Mesendoderm (in vitro differentiated cells): ENCODE results near the gene DAG1.

Experiments
- DNase-seq: peaks from one replicate; pipeline ENCODE4 v3.0.0; 2013
- H2AK5ac ChIP-seq: 2 replicates; pipeline ENCODE4 v1.6.1; 2013; ENCODE audit warnings: low read length, inconsistent platforms
- H2BK120ac ChIP-seq: 2 replicates; pipeline ENCODE4 v1.6.1; 2013; ENCODE audit warnings: low read depth, mild to moderate bottlenecking, low read length, moderate library complexity, mixed read lengths
- H2BK15ac ChIP-seq: replicated peaks from 2 replicates; pipeline ENCODE4 v1.6.1; 2013; ENCODE audit warnings: low read depth, mild to moderate bottlenecking, moderate library complexity
- H2BK5ac ChIP-seq: 2 replicates; pipeline ENCODE4 v1.6.1; 2013; ENCODE audit warnings: low read length, inconsistent platforms
- H3K18ac ChIP-seq: 2 replicates; pipeline ENCODE4 v1.6.1; 2013; ENCODE audit warnings: mild to moderate bottlenecking, low read length, mixed read lengths
- H3K23ac ChIP-seq: one replicate; pipeline ENCODE4 v1.6.1; 2013; ENCODE audit warnings: low read length
- H3K27ac ChIP-seq: 2 replicates; pipeline ENCODE4 v1.5.1; 2013; ENCODE audit warnings: low read depth, mild to moderate bottlenecking, inconsistent platforms, low read length, moderate library complexity
- H3K27me3 ChIP-seq: 2 replicates; pipeline ENCODE4 v1.6.1; 2013; ENCODE audit warnings: low read length, control low read depth, mild to moderate bottlenecking, inconsistent platforms; ENCODE audit not compliant: insufficient read depth, poor library complexity
- H3K36me3 ChIP-seq: 2 replicates; pipeline ENCODE4 v1.6.1; 2013; ENCODE audit warnings: low read length, inconsistent platforms; ENCODE audit not compliant: control insufficient read depth, insufficient read depth
- H3K4ac ChIP-seq: one replicate; pipeline ENCODE4 v1.6.1; 2013; ENCODE audit warnings: low read depth, mild to moderate bottlenecking, low read length, moderate library complexity
- H3K4me1 ChIP-seq: 2 replicates; pipeline ENCODE4 v1.6.1; 2013; ENCODE audit warnings: low read depth, low read length, inconsistent platforms; ENCODE audit not compliant: control insufficient read depth
- H3K4me2 ChIP-seq: 2 replicates; pipeline ENCODE4 v1.6.1; 2013; ENCODE audit warnings: low read length
- H3K4me3 ChIP-seq: 2 replicates; pipeline ENCODE4 v1.5.1; 2013; ENCODE audit warnings: mild to moderate bottlenecking, low read length
- H3K56ac ChIP-seq: one replicate; pipeline ENCODE4 v1.6.1; 2013; ENCODE audit warnings: low read length
- H3K79me1 ChIP-seq: 2 replicates; pipeline ENCODE4 v1.6.1; 2013; ENCODE audit warnings: low read length, inconsistent platforms
- H3K79me2 ChIP-seq: 2 replicates; pipeline ENCODE4 v1.6.1; 2013; ENCODE audit warnings: mild to moderate bottlenecking, low read length; ENCODE audit not compliant: control insufficient read depth, insufficient read depth
- H3K9ac ChIP-seq: 2 replicates; pipeline ENCODE4 v1.6.1; 2013; ENCODE audit warnings: low read length, inconsistent platforms
- H4K5ac ChIP-seq: one replicate; pipeline ENCODE4 v1.6.1; 2013; ENCODE audit warnings: low read length
- H4K8ac ChIP-seq: one replicate; pipeline ENCODE4 v1.6.1; 2013; ENCODE audit warnings: low read depth, mild to moderate bottlenecking, control low read depth, low read length, moderate library complexity
- WGBS: extraction: QIAGEN DNeasy Blood & Tissue Kit; methylation state at CpG from one replicate; pipeline ENCODE4 v1.1.7; 2013; ENCODE audit warnings: low lambda C conversion rate, missing lambda C conversion rate; ENCODE audit not compliant: insufficient coverage; ENCODE audit errors: extremely low coverage; 5-methylcytosine and 5-hydroxymethylcytosine counted together

Gene DAG1

GRCh38 chr3:49476563-49476962, 6.5 kb downstream of the DAG1 start:
- Histone ChIP-seq H3K79me2 (peaks cover 34% of the 10 kb centered on the region), H3K27me3 (no peaks in the 10 kb centered on the region)

DNA sequence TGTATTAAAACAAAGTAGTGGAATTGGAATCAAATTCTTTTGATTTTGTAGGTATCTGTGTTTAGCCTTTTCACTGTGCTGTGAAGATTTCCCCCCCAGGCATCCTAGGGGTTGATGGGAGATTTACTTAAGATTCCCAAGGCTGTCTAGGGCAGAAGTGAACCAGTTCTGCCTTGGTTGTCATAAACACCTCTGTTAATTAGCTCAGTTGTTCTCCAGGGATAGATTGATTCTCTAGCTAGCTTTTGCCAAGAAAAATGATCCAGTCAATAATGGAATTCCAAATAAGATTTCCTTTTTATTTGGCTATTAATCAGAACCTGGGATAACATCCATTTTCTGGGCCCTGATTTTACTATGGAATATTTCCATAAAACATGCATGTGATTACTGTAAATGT, 12.7 kb downstream of the DAG1 start:
- Histone ChIP-seq H3K27ac (no peak overlapping the region), H3K23ac (no peak overlapping the region), H3K27me3 (no peaks in the 10 kb centered on the region), H3K79me1 (peaks cover 4% of the 10 kb centered on the region), H4K8ac (no peak overlapping the region), H2AK5ac (no peak overlapping the region), H3K9ac (no peak overlapping the region), H2BK15ac (no peak overlapping the region), H3K4me3 (no peak overlapping the region), H3K18ac (no peak overlapping the region), H3K79me2 (peaks cover 14% of the 10 kb centered on the region), H3K36me3 (peaks cover 1% of the 10 kb centered on the region), H3K4ac (no peak overlapping the region), H2BK5ac (no peak overlapping the region), H4K5ac (no peak overlapping the region), H3K56ac (no peak overlapping the region), H3K4me2 (no peak overlapping the region), H3K4me1 (no peaks in the 10 kb centered on the region), H2BK120ac (no peak overlapping the region)
- DNase-seq: no peak

More at GRCh38 chr3:49476563-49476962, 6.5 kb downstream of the DAG1 start:
- H3K4me3 ChIP-seq: no peak overlapping the region
- no peaks in the 10 kb centered on the region for H3K36me3 ChIP-seq
- H4K8ac ChIP-seq: no peak overlapping the region
- H2BK120ac ChIP-seq: no peak overlapping the region
- peaks cover 6% of the 10 kb centered on the region for H3K4me1 ChIP-seq
- no peak overlapping the region for H3K4ac ChIP-seq
- H3K27ac ChIP-seq: no peak overlapping the region
- H3K79me1 ChIP-seq: peaks cover 3% of the 10 kb centered on the region
- H3K18ac ChIP-seq: no peak overlapping the region
- no peak overlapping the region for H4K5ac ChIP-seq
- H3K9ac ChIP-seq: no peak overlapping the region
- H3K56ac ChIP-seq: no peak overlapping the region
- WGBS: no CpG with 5 or more reads among the region's 1 CpG
- no peak overlapping the region for H2BK5ac ChIP-seq
- no peak overlapping the region for H2AK5ac ChIP-seq
- H3K23ac ChIP-seq: no peak overlapping the region
- H3K4me2 ChIP-seq: no peak overlapping the region
- no peak overlapping the region for H2BK15ac ChIP-seq
- no peak for DNase-seq

DNA sequence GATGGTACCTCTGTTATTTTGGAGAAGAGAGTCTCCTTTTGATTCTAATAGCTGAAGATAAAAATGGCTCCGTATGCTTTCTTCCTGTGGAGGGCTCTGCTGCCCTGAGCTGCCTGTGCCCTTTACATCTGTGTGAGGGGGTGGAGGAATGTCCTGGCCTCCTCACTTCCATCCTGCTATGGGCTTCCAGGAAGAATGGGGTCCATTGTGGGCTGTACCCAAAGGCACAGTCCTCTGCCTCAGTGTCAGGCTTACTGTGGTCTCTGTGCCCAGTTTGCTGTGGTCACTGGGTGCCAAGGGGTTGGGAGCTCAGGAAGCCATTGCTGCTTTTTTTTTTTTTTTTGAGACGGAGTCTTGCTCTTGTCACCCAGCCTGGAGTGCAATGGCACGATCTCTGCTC, 14.4 kb downstream of the DAG1 start:
- no CpG with 5 or more reads among the region's 3 CpGs for WGBS

DNA sequence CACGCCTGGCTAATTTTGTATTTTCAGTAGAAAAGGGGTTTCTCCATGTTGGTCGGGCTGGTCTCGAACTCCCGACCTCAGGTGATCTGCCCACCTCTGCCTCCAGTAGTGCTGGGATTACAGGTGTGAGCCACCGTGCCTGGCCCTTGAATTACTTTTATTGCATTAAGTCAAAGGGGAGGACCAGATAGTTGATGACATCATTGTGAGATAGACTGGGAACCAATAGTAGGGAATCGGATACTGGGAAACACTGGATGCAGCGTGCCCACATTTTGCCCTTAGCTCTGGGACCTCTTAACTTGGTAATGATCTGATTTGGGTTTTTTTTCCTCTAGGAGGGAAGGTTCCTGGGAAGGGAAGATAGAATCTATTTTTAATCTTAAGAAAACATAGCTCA, 19.2 kb downstream of the DAG1 start:
- Histone ChIP-seq H3K4me2 (no peak overlapping the region), H3K18ac (no peak overlapping the region), H3K27me3 (no peaks in the 10 kb centered on the region), H3K4me3 (no peak overlapping the region), H2BK5ac (no peak overlapping the region), H3K79me1 (peaks cover 2% of the 10 kb centered on the region), H2BK15ac (no peak overlapping the region), H3K36me3 (peaks cover 1% of the 10 kb centered on the region), H3K4ac (no peak overlapping the region), H2AK5ac (no peak overlapping the region), H3K9ac (no peak overlapping the region), H2BK120ac (no peak overlapping the region), H3K23ac (no peak overlapping the region), H4K8ac (no peak overlapping the region), H3K27ac (no peak overlapping the region), H3K4me1 (no peaks in the 10 kb centered on the region), H3K79me2 (peaks cover 6% of the 10 kb centered on the region), H3K56ac (no peak overlapping the region), H4K5ac (no peak overlapping the region)
- DNase-seq: no peak
- no CpG with 5 or more reads among the region's 7 CpGs for WGBS

More for the DNA sequence above, 14.4 kb downstream of the DAG1 start:
- H3K18ac ChIP-seq: no peak overlapping the region
- no peaks in the 10 kb centered on the region for H3K4me1 ChIP-seq
- H3K36me3 ChIP-seq: peaks cover 1% of the 10 kb centered on the region
- H2BK15ac ChIP-seq: no peak overlapping the region
- H3K79me1 ChIP-seq: peaks cover 4% of the 10 kb centered on the region
- H2AK5ac ChIP-seq: no peak overlapping the region
- no peaks in the 10 kb centered on the region for H3K27me3 ChIP-seq
- no peak overlapping the region for H4K5ac ChIP-seq
- no peak overlapping the region for H2BK5ac ChIP-seq
- H4K8ac ChIP-seq: no peak overlapping the region
- no peak overlapping the region for H3K9ac ChIP-seq
- H3K23ac ChIP-seq: no peak overlapping the region
- H3K27ac ChIP-seq: no peak overlapping the region
- H3K4me2 ChIP-seq: no peak overlapping the region
- peaks cover 14% of the 10 kb centered on the region for H3K79me2 ChIP-seq
- no peak overlapping the region for H2BK120ac ChIP-seq
- DNase-seq: no peak
- no peak overlapping the region for H3K56ac ChIP-seq
- H3K4me3 ChIP-seq: no peak overlapping the region
- H3K4ac ChIP-seq: no peak overlapping the region

DNA sequence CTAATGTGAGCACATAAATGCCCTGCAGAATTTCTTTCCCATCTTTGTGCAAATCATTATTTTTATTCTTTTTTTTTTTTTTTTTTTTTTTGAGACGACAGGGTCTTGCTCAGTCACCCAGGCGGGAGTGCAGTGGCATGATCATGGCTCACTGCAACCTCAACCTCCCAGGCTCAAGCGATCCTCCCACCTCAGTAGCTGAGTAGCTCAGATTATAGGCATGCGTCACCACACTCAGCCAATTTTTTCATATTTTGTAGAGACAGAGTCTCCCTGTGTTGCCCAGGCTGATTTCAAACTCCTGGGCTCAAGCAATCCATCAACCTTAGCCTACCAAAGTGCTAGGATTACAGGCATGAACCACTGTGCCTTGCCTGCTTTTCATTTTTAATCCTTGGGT, 22.9 kb downstream of the DAG1 start:
- H3K4me1 ChIP-seq: no peaks in the 10 kb centered on the region
- H3K23ac ChIP-seq: no peak overlapping the region
- no peak overlapping the region for H3K4me2 ChIP-seq
- H4K5ac ChIP-seq: no peak overlapping the region
- H3K36me3 ChIP-seq: no peaks in the 10 kb centered on the region
- no peak overlapping the region for H3K4ac ChIP-seq
- no CpG with 5 or more reads among the region's 4 CpGs for WGBS
- no peak overlapping the region for H3K18ac ChIP-seq
- H4K8ac ChIP-seq: no peak overlapping the region
- H3K79me1 ChIP-seq: peaks cover 2% of the 10 kb centered on the region
- no peak overlapping the region for H3K4me3 ChIP-seq
- H3K79me2 ChIP-seq: peaks cover 2% of the 10 kb centered on the region
- no peak overlapping the region for H3K9ac ChIP-seq
- no peak overlapping the region for H3K56ac ChIP-seq
- no peak for DNase-seq
- H2BK15ac ChIP-seq: no peak overlapping the region
- no peak overlapping the region for H3K27ac ChIP-seq
- no peaks in the 10 kb centered on the region for H3K27me3 ChIP-seq
- no peak overlapping the region for H2BK120ac ChIP-seq
- no peak overlapping the region for H2BK5ac ChIP-seq
- no peak overlapping the region for H2AK5ac ChIP-seq

GRCh38 chr3:49493901-49494300, 23.8 kb downstream of the DAG1 start:
- Histone ChIP-seq H3K56ac (no peak overlapping the region), H3K36me3 (no peaks in the 10 kb centered on the region), H4K8ac (no peak overlapping the region), H4K5ac (no peak overlapping the region), H3K79me2 (peaks cover 2% of the 10 kb centered on the region), H2BK15ac (no peak overlapping the region), H2BK120ac (no peak overlapping the region), H3K18ac (no peak overlapping the region), H3K27ac (no peak overlapping the region), H3K23ac (no peak overlapping the region), H3K4ac (no peak overlapping the region), H2AK5ac (no peak overlapping the region), H3K9ac (no peak overlapping the region), H3K4me2 (no peak overlapping the region), H2BK5ac (no peak overlapping the region), H3K4me1 (no peaks in the 10 kb centered on the region), H3K27me3 (no peaks in the 10 kb centered on the region), H3K79me1 (peaks cover 2% of the 10 kb centered on the region), H3K4me3 (no peak overlapping the region)
- no CpG with 5 or more reads among the region's 2 CpGs for WGBS
- DNase-seq: no peak
